Stimulated activated naive CD4-positive, alpha-beta T cell (primary cell): Measurements from ENCODE around the gene SVIL.
"Not testable (repeated sequence)": the region's sequence is repeated elsewhere in the genome, so short reads cannot be mapped to it uniquely, and the experiment has no call there.

Experiments
- DNase-seq, 6 experiments: peaks; one replicate each; lab custom pipeline; 2025; lab: John Stamatoyannopoulos, UW

The SVIL gene

DNA sequence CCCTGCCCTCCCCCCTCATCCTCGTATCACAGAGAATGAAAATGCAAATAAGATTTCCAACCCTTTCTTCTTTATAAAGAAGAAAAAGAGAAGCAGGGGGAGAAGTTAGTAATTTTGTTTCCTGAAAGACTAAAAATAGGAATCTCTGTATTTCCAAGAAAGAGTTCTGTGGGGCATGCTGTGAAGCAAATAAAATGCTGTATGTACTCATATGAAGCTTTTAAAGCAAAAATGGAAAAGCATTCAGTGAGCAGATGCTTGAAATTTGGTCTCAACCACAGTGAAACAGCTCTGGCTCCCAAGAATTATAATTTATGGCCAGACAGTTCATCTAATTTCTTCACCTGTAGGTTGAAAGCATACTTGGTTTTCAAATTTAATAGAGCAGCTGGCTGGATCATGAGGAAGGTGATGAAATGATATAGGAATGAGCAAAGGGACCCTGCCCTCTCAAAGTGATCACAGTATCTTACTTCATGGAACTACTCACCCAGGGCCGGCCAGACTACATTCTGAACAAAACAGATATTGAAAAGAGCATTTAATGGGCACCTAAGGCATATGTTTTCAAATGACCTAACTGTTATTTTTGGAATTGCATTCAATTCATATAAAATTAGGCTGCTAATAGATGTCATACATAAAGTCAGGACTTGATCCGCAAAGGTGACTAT, 31.4 kb downstream of the SVIL start:
- no peak for DNase-seq

DNA sequence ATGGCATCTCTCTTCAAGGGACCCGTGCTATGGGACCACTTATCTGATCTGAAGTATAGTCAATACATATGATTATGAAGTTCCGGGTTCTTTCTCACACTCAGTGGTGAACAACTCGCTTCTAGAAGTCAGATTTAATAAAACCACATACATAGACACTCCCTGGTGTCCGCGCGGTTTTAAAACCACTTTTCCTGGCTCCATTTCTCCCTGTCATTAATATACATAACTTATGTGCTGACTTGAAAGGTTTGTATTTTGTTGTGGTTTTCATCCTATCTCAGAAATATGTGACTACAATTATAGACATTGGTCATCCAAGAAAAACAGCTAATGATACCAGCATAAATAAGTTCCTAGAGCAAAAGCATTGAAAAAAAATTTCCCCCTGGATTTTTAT, 34.0 kb downstream of the SVIL start:
- no peak for DNase-seq

DNA sequence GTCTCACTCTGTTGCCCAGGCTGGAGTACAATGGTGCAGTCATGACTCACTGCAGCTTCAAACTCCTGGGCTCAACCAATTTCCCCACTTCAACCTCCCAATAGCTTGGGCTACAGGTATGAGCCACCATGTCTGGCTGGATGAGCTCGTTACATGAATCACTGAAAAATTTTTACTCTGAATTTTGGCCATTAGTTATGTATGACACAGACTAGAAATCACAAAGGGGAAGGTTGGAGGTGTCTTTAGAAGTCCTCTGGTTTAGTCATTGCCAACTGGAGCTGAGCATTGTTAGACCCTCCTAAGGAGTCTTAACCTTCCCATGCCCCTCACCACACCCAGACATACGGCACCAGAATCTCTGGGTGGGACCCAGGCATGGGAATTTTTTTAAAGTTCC, 34.7 kb downstream of the SVIL start:
- no peak for DNase-seq

DNA sequence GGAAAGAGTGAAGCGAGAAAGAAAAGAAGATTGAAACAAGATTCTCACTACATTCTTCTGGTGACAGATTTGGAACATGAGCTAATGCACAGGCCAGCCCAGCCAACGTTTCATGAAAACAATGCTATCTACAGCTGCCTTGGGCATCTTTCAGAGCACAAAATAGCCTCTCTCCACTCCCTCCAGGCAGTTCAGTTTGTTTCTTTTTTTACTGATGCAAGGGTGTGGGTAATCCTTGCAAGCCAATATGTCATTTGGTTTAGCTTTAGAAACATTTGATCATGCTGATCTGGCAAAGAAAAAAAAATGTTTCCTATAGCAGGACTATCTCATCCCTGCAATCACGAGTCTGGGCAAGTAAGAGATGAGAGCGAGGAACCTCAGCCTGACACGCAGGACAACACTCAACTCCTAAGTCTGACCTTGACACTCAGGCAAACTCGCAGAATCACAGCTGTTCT, 35.9 kb downstream of the SVIL start:
- DNase-seq = no peak

DNA sequence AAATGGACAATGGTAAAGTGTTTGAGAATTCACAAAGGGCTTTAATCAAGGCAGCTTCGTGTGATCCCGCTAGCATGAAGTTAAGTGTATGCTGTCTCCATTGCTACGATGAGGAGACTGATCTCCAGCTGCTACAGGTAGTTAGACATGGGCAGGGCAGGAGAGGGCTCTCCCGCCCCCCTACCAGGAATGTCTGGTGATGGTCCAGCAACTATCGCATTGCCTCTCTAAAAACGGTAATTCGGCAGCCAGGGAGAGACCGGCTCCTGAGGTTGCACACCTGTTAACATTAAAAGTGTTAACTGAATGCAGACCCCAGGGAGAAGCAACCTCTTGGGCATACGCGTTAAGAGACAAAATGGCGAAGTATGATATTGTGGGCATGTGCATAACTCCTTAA, 37.9 kb downstream of the SVIL start:
- no peak for DNase-seq

DNA sequence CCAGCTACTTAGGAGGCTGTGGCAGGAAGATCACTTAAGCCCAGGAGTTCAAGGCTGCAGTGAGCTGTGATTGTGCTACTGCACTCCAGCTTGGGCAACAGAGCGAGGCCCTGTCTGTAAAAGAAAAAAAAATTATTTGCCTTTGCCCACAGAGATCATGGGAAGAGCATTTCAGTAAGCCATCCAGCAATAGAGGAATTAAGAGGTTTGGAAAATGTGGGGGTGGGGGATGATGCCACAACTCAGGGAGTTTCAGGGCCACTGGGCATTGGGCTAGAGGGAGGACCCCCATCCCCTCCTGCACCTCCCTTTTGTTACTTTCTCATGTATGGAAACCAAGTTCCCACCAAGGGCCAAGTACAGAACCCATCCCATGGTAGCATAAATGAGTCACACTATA, 38.4 kb downstream of the SVIL start:
- DNase-seq = no peak

DNA sequence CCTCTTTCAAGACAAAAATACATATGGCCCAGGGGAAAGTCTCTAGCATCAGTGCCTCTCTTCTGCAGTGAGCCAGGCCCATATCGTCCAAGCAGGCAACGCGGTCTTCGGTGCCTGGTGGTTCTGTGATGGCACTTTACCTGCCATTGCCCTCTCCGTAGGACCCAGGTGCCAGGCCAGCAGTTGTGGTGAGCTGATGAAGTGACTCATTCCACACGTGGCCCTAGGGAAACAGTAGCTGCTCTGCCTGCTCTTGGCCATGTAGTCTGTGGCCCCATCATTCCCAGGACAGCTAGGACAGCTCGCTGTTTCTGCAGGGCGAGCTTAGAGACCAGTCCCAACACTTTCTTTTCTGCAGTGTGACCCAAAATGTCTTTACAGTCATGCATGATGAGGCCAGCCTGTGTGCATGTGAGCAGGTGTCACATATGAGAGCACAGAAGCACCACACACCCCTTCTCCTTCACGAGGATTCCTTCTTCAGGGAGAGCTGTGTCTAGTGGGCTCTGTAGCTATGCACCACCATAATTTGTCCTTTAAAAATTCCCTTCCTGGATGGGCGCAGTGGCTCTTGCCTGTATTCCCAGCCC, 39.0 kb downstream of the SVIL start:
- no peak for DNase-seq

DNA sequence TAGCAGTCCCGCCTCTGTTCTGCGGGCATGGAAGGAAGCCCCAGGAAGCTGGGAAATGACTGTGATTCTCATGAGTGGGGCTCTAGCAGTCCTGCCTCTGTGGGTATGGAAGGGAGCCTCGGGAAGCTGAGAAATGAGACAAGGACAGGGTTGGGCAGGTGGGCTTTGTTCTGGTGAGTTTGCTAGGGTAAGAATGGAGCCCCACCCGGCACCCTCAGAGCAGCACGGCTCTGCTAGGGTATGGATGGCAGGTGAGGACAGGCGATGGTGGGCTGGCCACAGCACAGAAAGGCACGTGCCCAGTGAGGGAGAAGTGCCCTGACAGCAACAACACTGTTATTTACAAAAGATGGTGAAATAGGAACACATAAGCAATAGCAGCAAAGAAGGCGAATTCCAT, 39.6 kb downstream of the SVIL start:
- DNase-seq = no peak

DNA sequence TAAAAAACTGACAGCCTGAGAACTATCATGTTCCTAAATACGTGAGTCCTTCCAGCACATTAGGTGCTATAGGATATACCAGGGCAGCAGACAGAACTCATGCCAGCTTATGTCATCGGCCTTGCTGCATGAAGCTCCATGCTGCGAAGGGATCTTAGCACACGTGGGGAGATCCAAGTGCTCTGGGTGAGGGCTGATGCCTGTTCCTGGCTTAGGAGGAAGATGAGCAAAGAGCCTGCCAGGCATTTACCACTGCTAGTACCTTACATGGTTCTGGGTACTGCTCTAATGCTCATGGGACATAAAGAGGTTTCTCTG, 43.2 kb downstream of the SVIL start:
- no peak for DNase-seq

DNA sequence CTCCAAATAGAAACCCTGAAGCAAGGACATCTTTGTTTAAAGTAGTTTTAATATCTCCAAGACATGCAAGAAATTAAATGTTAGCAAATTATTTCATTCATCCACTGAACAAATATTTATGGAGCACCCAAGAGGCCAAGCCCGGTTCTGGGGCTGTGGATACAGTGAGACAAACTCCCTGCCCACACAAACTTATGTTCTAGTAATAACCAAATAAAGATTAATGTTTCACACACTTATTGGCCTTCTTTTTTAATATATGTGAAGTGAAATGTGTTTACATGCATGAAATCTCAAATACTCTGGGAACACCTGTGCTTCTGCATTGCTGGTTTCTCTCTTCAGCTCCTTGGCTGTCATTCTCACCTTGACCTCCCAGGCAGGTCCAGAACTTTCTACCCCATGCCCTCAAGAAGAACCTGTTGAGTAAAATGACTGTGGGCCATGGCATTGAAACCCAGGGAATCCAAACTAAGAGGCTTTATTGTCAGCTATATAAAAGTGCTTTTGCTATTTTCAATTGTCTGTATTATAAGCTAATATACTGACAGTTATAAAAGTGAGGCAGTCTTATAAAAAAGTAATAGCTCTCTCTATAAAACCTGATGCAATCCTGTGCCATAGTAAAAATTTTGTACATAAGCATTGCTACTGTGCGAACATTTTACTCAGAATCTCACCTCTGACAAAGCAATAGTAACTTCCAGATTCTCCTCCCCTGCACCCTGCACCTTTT, 43.7 kb downstream of the SVIL start:
- no peak for DNase-seq

DNA sequence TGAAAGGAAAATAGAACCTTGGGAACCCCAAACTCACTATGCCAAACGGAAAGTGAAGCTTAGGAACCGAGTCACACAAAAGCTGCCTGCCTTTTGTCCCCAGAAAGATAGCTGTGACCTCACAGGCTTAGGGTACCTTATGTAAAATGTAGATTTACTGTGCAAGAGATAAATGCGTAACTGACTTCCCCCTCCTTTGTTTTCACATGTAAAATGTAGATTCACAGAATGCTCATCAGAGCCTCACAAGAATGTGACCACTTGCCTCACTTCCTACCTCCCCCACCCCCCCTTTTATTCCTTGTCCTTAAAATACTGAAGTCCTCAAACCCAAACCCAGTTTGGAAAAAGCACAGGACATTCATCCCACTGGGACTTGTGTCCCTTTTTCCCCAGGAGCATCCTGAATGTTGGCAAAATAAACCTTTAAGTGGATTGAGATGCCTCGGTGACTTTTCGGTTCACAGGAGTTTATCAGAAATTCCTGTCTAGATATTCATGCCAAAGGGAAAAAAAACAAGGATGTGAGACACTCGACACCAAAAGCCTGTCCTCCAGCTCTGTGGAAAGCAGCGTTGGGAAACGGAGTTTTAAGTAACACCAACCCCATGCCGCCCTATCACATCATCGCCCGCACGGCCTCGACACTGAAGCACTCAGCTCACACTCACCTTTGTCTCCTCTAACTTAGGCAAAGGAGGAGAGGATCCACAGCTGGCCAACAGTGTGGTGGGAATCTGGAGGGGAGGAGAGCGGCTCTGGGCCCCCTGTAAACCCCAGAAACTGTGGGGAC, 45.9 kb downstream of the SVIL start:
- no peak for DNase-seq

DNA sequence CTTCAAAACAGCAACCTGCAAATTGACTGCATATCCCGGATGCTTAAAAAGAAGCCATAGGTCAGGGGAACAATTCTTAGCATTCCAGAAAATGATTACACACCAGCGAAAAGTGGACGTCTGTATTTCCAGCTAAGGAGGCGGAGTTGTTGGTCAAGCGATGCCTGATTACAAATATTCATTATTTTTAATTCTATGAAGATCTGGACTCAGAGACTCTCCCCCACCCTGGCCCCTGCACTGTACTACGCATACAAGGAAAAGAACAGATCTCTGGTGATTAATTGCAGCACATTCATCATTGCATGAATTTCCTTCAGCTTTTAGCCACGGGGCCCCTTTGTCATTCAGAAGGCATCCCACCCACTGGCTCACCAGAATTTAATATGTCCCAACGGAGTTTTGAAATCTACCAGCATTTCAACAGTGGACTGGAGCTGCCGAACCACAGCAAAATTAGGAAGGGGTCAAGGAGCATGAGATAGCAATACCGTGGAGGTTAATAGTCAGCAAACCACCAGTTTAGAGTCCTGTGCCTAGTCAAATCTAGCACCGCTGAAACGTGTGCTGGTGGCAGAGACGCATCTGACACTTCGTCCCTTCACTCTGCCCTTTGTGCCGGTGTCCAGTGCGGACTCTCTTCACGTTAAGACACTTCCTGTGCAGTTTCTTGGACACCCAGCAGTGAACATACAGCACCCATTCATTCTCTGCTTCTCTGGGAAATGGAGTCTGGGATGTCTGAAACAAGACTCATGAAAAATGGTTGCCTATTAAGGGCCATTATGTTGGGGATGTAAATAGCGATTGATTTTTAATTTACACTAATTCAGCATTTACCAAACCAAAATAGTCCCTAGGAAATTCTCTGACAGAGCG, 46.8 kb downstream of the SVIL start:
- DNase-seq = not testable (repeated sequence)

DNA sequence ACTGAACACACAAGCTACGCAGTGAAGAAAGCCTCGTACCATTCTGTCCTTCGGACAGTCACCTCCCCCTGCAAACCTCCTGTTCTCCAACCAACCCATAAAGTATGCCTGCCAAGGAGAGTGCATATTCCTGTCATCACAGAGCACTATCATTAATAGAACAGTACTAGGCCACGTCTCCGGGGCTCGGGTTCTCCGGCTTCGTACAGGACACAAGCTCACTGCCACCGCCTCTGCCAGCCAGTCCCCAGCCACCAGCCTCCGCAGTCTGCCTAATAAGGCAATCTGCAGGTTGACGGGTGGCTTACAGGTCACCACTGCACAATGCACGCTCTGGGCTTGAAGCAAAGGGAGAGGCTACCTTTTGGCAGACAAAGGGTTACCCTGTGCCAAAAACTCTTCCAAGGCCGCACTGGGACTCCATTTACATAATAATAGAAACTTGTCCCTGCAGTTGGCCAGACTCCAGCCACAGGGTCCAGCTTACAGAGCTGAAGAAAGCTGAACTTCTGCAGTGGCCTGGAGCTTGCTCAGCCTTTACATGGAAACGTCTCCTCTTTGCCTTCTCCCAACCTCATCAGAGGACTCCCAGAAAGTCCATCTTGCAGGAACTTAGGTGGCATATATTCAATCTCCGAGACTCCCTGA, 47.5 kb downstream of the SVIL start:
- not testable (repeated sequence) for DNase-seq

DNA sequence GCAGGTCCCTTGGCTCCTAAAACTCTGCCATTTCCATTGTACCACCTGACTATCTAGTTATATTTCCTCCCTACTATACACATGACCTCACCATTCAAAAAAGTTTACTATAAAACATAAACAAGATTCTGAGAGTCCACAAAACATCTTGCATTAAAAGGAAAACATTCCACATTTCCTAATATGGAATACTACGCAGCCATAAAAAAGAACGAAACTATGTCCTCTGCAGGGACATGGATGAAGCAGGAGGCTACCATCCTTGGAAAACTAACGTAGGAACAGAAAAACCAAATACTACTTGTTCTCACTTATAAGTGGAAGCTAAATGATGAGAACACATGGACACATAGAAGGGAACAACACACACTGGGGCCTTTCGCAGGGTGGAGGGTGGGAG, 48.3 kb downstream of the SVIL start:
- DNase-seq = no peak

DNA sequence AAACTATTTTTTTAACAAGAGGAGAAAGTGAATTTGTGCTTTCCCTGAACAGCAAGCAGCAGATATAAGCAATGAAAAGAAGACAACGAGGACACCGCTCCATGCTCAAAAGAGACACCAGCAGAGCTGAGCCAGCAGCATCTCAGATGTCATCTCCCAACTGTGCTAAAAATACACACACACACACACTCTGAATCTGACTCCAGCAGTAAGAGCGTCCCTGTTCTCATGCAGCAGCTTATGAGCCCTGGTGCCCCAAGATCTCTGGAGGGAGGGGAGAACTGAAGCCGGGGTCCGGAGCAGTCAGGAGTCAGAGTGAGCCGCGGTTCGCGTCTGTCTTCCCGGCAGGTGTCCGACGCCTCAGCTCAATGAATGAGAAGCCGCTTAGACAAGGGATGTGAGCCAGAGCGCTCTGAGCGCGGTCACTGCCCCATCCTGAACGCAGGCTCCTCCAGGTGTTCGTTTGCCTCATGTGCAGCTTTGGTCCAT, 49.2 kb downstream of the SVIL start:
- no peak for DNase-seq

DNA sequence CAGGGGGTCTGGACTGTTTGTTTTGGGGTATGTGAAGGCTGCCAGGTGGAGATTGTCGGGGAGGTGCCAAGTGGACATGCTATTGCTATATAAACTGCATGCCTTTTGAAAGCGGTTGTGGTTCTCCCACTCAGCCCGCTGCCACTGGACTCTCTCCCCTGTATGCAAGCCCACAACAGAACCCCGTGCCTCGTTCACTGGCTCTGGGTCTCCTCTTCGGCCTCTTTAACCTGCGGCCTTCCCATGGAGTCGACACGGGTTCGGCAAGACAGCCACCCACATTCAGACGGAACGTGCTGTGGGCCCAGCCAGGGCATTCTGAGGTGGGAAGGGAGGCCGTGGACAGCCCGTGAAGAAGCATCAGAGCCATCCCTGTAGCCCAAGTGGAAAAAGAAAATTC, 50.3 kb downstream of the SVIL start:
- DNase-seq = no peak

DNA sequence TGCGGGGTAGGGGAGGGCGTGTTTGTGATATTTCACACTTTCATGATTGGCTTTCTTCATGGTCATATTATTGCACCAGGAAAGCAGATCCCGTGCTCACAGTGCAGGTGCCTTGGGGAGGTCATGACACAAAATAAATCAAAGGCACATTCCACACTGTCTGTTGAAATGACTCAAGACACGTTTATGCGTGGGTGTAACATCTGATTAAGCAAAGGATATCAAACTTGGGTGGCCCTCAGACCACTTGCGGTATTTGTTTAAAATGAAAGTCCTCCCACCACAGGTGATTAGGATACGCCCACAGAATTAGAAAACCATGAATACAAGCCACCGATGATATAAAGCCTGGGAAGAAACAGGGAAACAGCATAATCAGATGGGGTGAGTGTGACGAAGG, 51.1 kb downstream of the SVIL start:
- DNase-seq = no peak

DNA sequence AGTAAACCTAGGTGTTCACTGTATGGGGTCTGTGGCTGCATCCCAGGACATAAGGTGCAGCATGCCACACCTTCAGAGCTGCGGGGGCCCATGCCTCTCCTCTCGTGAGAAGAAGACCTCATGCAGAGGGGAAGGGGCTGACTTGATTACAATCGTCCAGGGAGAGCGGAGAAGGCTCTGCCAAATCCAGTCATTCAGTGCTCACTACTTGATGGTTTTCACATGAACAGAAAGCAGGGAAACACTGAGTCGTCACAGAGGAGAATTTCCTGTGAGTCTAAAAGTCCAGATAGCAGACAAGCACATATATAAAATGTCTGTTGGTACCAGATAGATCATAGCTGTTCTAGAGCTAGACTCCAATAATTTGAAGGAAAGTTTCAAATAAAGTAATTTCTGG, 52.0 kb downstream of the SVIL start:
- not testable (repeated sequence) for DNase-seq

DNA sequence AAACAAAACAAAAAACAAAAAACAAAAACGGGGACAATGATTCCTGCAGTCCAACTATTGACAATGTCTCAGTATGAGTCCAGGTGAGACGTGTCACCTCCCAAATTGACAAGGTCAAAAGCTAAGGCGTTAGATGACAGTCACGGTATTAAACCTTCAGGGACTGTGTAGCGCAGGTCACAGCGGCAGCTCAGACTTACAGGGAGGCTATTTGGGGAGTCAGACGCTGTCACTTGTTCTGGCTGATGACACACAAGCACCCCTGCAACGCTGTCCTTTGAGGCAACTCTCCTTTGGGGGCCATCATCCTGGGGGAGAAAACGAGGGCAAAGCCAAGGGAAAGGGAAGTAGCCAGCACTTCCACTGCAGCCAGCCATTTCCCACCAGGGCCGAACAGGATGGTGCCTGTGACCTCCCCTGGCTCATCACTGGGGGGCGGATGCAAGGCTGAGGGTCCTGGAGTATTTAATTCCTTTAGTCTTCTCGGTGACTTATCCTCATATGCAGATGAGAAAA, 55.3 kb downstream of the SVIL start:
- DNase-seq = no peak

DNA sequence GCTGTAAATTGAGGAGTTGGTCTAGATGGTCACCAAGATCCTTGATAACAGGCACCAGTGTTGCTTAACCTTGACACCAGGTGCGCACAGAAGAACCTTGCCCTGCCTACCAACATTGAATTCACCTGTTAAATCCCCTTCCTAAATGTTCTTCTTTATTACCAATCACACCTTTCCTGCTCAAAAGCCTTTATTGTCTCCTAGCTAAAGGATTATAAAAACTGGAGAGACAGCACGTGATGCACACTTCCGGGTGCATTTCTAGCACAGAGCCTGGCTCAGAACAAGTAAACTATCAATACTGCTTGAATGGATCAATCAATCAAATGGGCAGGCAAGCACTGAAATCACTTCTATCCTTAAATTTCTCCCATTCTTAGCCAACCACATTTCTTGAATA, 56.3 kb downstream of the SVIL start:
- no peak for DNase-seq

DNA sequence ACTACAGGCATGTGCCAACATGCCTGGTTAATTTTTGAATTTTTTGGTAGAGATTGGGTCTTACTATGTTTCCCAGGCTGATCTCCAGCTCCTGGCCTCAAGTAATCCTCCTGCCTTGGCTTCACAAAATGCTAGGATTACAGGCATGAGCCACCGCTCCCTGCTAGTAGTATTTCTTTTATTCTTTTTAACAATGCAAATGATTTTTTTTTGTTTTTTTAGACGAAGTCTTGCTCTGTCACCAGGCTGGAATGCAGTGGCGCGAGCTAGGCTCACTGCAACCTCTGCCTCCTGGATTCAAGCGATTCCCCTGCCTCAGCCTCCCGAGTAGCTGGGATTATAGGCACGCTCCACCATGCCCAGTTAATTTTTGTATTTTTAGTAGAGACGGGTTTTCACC, 58.1 kb downstream of the SVIL start:
- DNase-seq = no peak
